ENCODE data around the gene CLIP1. TPM values are rescaled to one million over a fixed set of nuclear protein-coding genes. Genes with fewer than 3 reads are reported as not detected.

Gene CLIP1
- total and polyA plus RNA-seq, 2 of the 13 experiments (the other 11 are each of a cell fraction or from before 2014, with no cell fraction given): 28.9 to 43.7 TPM

DNA sequence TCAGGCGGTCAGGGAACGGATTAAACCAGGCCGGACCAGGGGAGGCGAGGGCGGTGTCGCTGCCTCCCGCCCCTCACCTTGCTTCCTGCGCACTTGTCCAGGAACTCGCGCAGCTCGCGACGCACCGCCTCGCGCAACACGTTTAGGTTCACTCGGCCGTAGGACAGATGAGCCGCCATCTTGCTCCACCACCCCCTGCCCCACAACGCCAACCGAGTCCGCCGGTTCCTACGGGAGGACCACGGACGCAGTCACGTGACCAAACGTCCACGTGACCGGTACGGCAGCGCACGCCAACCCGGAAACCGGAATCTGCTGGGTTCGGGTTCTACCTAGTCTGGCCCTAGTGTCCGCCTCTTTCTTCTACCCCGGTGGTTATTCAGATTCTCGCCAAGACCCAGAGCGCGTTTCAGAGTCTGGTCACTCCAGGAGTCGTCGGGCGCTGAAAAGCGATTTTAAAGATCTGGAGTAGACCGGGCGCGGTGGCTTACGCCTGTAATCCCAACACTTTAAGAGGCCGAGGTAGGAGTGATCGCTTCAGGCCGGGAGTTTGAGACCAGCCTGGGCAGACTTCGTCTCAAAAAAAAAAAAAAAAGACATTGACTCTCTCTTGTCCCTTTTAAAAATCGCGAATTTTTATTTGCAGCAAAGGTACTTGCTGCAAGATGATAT is 156.1 kb downstream of the CLIP1 start, which contains the start of gene VPS33A (continued):
- TF ChIP-seq, protein P1, sequence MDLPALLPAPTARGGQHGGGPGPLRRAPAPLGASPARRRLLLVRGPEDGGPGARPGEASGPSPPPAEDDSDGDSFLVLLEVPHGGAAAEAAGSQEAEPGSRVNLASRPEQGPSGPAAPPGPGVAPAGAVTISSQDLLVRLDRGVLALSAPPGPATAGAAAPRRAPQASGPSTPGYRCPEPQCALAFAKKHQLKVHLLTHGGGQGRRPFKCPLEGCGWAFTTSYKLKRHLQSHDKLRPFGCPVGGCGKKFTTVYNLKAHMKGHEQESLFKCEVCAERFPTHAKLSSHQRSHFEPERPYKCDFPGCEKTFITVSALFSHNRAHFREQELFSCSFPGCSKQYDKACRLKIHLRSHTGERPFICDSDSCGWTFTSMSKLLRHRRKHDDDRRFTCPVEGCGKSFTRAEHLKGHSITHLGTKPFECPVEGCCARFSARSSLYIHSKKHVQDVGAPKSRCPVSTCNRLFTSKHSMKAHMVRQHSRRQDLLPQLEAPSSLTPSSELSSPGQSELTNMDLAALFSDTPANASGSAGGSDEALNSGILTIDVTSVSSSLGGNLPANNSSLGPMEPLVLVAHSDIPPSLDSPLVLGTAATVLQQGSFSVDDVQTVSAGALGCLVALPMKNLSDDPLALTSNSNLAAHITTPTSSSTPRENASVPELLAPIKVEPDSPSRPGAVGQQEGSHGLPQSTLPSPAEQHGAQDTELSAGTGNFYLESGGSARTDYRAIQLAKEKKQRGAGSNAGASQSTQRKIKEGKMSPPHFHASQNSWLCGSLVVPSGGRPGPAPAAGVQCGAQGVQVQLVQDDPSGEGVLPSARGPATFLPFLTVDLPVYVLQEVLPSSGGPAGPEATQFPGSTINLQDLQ (CRISPR knock-in tag; IDR thresholded peaks at IDR 0.05): peak; percentile 76; the same call in 1 of the 2 replicates
- TF ChIP-seq JDP2 (CRISPR knock-in tag; IDR thresholded peaks at IDR 0.05; ENCODE audit: borderline replicate concordance) (no peak), HDAC1 (CRISPR knock-in tag; IDR thresholded peaks at IDR 0.05) (peak; percentile 100), TSC22D2 (CRISPR knock-in tag; IDR thresholded peaks at IDR 0.05; ENCODE audit: borderline replicate concordance) (0 out of 2 replicates have a peak, but pooled peaks have one; percentile 52), MIER2 (CRISPR knock-in tag; IDR thresholded peaks at IDR 0.05) (peak; percentile 38; the same call in 1 of the 2 replicates), TBX3 (IDR thresholded peaks at IDR 0.05; ENCODE audit: borderline replicate concordance) (no peak), POLR2AphosphoS5 (IDR thresholded peaks at IDR 0.05; ENCODE audit: low read depth, low read length) (peak; percentile 90), GZF1 (CRISPR knock-in tag; IDR thresholded peaks at IDR 0.05) (no peak), ZFYVE20 (CRISPR knock-in tag; IDR thresholded peaks at IDR 0.05; ENCODE audit: borderline replicate concordance, low read depth) (no peak), JARID2 (CRISPR knock-in tag; IDR thresholded peaks at IDR 0.05; ENCODE audit: insufficient replicate concordance) (no peak), ZNF878 (CRISPR knock-in tag; IDR thresholded peaks at IDR 0.05) (no peak)
- TF ChIP-seq, protein P2, sequence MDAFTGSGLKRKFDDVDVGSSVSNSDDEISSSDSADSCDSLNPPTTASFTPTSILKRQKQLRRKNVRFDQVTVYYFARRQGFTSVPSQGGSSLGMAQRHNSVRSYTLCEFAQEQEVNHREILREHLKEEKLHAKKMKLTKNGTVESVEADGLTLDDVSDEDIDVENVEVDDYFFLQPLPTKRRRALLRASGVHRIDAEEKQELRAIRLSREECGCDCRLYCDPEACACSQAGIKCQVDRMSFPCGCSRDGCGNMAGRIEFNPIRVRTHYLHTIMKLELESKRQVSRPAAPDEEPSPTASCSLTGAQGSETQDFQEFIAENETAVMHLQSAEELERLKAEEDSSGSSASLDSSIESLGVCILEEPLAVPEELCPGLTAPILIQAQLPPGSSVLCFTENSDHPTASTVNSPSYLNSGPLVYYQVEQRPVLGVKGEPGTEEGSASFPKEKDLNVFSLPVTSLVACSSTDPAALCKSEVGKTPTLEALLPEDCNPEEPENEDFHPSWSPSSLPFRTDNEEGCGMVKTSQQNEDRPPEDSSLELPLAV (CRISPR knock-in tag; conservative IDR thresholded peaks at IDR 0.05; ENCODE audit: low read depth): no peak
- TF ChIP-seq, protein P3, sequence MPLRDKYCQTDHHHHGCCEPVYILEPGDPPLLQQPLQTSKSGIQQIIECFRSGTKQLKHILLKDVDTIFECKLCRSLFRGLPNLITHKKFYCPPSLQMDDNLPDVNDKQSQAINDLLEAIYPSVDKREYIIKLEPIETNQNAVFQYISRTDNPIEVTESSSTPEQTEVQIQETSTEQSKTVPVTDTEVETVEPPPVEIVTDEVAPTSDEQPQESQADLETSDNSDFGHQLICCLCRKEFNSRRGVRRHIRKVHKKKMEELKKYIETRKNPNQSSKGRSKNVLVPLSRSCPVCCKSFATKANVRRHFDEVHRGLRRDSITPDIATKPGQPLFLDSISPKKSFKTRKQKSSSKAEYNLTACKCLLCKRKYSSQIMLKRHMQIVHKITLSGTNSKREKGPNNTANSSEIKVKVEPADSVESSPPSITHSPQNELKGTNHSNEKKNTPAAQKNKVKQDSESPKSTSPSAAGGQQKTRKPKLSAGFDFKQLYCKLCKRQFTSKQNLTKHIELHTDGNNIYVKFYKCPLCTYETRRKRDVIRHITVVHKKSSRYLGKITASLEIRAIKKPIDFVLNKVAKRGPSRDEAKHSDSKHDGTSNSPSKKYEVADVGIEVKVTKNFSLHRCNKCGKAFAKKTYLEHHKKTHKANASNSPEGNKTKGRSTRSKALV (CRISPR knock-in tag; IDR thresholded peaks at IDR 0.05): 0 out of 2 replicates have a peak, but pooled peaks have one; percentile 46
- TF ChIP-seq, protein P4, sequence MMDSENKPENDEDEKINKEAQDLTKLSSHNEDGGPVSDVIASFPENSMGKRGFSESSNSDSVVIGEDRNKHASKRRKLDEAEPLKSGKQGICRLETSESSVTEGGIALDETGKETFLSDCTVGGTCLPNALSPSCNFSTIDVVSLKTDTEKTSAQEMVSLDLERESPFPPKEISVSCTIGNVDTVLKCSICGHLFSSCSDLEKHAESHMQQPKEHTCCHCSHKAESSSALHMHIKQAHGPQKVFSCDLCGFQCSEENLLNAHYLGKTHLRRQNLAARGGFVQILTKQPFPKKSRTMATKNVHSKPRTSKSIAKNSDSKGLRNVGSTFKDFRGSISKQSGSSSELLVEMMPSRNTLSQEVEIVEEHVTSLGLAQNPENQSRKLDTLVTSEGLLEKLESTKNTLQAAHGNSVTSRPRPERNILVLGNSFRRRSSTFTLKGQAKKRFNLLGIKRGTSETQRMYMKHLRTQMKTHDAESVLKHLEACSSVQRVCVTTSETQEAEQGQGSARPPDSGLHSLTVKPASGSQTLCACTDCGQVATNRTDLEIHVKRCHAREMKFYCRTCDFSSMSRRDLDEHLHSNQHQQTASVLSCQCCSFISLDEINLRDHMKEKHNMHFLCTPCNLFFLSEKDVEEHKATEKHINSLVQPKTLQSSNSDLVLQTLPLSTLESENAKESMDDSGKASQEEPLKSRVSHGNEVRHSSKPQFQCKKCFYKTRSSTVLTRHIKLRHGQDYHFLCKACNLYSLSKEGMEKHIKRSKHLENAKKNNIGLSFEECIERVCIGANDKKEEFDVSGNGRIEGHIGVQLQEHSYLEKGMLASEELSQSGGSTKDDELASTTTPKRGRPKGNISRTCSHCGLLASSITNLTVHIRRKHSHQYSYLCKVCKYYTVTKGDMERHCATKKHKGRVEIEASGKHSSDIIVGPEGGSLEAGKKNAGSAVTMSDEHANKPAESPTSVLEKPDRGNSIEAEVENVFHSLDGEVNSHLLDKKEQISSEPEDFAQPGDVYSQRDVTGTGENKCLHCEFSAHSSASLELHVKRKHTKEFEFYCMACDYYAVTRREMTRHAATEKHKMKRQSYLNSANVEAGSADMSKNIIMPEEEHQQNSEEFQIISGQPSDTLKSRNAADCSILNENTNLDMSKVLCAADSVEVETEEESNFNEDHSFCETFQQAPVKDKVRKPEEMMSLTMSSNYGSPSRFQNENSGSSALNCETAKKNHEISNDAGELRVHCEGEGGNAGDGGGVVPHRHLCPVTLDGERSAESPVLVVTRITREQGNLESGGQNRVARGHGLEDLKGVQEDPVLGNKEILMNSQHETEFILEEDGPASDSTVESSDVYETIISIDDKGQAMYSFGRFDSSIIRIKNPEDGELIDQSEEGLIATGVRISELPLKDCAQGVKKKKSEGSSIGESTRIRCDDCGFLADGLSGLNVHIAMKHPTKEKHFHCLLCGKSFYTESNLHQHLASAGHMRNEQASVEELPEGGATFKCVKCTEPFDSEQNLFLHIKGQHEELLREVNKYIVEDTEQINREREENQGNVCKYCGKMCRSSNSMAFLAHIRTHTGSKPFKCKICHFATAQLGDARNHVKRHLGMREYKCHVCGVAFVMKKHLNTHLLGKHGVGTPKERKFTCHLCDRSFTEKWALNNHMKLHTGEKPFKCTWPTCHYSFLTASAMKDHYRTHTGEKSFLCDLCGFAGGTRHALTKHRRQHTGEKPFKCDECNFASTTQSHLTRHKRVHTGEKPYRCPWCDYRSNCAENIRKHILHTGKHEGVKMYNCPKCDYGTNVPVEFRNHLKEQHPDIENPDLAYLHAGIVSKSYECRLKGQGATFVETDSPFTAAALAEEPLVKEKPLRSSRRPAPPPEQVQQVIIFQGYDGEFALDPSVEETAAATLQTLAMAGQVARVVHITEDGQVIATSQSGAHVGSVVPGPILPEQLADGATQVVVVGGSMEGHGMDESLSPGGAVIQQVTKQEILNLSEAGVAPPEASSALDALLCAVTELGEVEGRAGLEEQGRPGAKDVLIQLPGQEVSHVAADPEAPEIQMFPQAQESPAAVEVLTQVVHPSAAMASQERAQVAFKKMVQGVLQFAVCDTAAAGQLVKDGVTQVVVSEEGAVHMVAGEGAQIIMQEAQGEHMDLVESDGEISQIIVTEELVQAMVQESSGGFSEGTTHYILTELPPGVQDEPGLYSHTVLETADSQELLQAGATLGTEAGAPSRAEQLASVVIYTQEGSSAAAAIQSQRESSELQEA (CRISPR knock-in tag; IDR thresholded peaks at IDR 0.05; ENCODE audit: not compliant biosample characterization): peak; percentile 98
